HepG2 (cell line): ENCODE data around the gene BCL2L1. TPM values are rescaled to one million over a fixed set of nuclear protein-coding genes. Genes with fewer than 3 reads are reported as not detected.

Experiments used
- ARID3A ChIP-seq: IDR thresholded peaks from 2 replicates; pipeline ENCODE4 v1.6.1; 2012; ENCODE audit warnings: low read depth, low read length, improper control_type of control experiment
- FOXK2 ChIP-seq: fragments of 450-650 bp; IDR thresholded peaks from 2 replicates; pipeline ENCODE4 v1.6.1; 2016
- KDM3A ChIP-seq: IDR thresholded peaks from 2 replicates; pipeline ENCODE4 v1.6.1; 2018; ENCODE audit warnings: low read depth, missing compliant biosample characterization
- KMT2B ChIP-seq: IDR thresholded peaks from 2 replicates; pipeline ENCODE4 v1.6.1; 2016; ENCODE audit warnings: missing genetic modification reagents, missing compliant biosample characterization
- REXO4 ChIP-seq: sonication (generic); formaldehyde crosslinking; IDR thresholded peaks from 2 replicates; pipeline ENCODE4 v1.8.0; 2022; ENCODE audit warnings: missing genetic modification reagents, mild to moderate bottlenecking, borderline replicate concordance
- SAFB2 ChIP-seq: sonication (generic); formaldehyde crosslinking; IDR thresholded peaks from 2 replicates; pipeline ENCODE4 v1.5.1; 2020; ENCODE audit warnings: missing genetic modification reagents, low read depth, mild to moderate bottlenecking, borderline replicate concordance
- SP1 ChIP-seq, 2 experiments: fragments of 450-650 bp in 1 of 2; sonication (generic) in 1 of 2; formaldehyde crosslinking in 1 of 2; IDR thresholded peaks; 2 replicates each; pipeline versions ENCODE4 v1.4.0 to v1.6.1; 2016 to 2020; ENCODE audit warnings: missing genetic modification reagents in 1 of 2
- TGIF2 ChIP-seq: IDR thresholded peaks from 2 replicates; pipeline ENCODE4 v1.6.1; 2016; ENCODE audit warnings: control low read depth, missing compliant biosample characterization
- THAP8 ChIP-seq: sonication (generic); formaldehyde crosslinking; IDR thresholded peaks from 2 replicates; pipeline ENCODE4 v1.5.1; 2020; ENCODE audit warnings: missing genetic modification reagents, mild to moderate bottlenecking, borderline replicate concordance
- ZBED4 ChIP-seq: sonication (generic); formaldehyde crosslinking; IDR thresholded peaks from 2 replicates; pipeline ENCODE4 v1.4.0; 2020; ENCODE audit warnings: missing genetic modification reagents, borderline replicate concordance
- ZBTB34 ChIP-seq: sonication (generic); formaldehyde crosslinking; IDR thresholded peaks from 2 replicates; pipeline ENCODE4 v1.8.0; 2022; ENCODE audit warnings: mild to moderate bottlenecking, missing genetic modification reagents
- ZFAT ChIP-seq: sonication (generic); formaldehyde crosslinking; conservative IDR thresholded peaks from 2 replicates; pipeline ENCODE4 v1.8.1; 2023; ENCODE audit warnings: missing genetic modification reagents, inconsistent platforms
- ZNF317 ChIP-seq: sonication (generic); formaldehyde crosslinking; IDR thresholded peaks from 2 replicates; pipeline ENCODE4 v1.5.0; 2020; ENCODE audit warnings: mild to moderate bottlenecking, missing genetic modification reagents
- ZNF33B ChIP-seq: sonication (generic); formaldehyde crosslinking; IDR thresholded peaks from 2 replicates; pipeline ENCODE4 v1.5.1; 2020; ENCODE audit warnings: mild to moderate bottlenecking, missing genetic modification reagents
- ZNF670 ChIP-seq: sonication (generic); formaldehyde crosslinking; IDR thresholded peaks from 2 replicates; pipeline ENCODE4 v1.8.0; 2022; ENCODE audit warnings: mild to moderate bottlenecking, missing genetic modification reagents, borderline replicate concordance
- ZNF841 ChIP-seq: sonication (generic); formaldehyde crosslinking; IDR thresholded peaks from 2 replicates; pipeline ENCODE4 v1.8.1; 2023; ENCODE audit warnings: missing genetic modification reagents, borderline replicate concordance
- ZSCAN20 ChIP-seq: sonication (generic); formaldehyde crosslinking; IDR thresholded peaks from 2 replicates; pipeline ENCODE4 v1.4.0; 2020; ENCODE audit warnings: missing genetic modification reagents, mild to moderate bottlenecking, borderline replicate concordance
- ZXDC ChIP-seq: sonication (generic); formaldehyde crosslinking; IDR thresholded peaks from 2 replicates; pipeline ENCODE4 v1.5.0; 2020; ENCODE audit warnings: mild to moderate bottlenecking, missing genetic modification reagents
- polyA plus RNA-seq, 8 experiments: library from polyadenylated mRNA; depleted of rRNA in 3 of 8; stranded (reverse) in 7 of 8; unstranded in 1 of 8; fragments of >200 nt; fragmentation: Illumina TruSeq in 4 of 8; extraction: Trizol in 4 of 8; gene quantifications; 2 replicates each; pipeline versions ENCODE4 v1.2.1 to v1.2.3, GENCODE V29; 2011 to 2016; ENCODE audit warnings: low read depth in 4 of 8, missing spikeins in 1 of 8, mixed read lengths in 1 of 8; ENCODE audit not compliant: insufficient read depth in 1 of 8
- total RNA-seq, 5 experiments: library from RNA; depleted of rRNA; stranded (reverse); fragments of >200 nt; fragmentation: Illumina TruSeq; extraction: Trizol; gene quantifications; 2 replicates each; pipeline ENCODE4 v1.2.3, GENCODE V29; 2016; ENCODE audit warnings: low read depth in 1 of 5

Gene BCL2L1
- total and polyA plus RNA-seq, 2 of the 13 experiments (the other 11 are each of a cell fraction or from before 2014, with no cell fraction given), result 164 to 258 TPM

GRCh38 chr20:31723319-31724078 is 831 bp upstream of the BCL2L1 start (continued):
- TF ChIP-seq KMT2B (CRISPR knock-in tag), result peak; percentile 93
- TF ChIP-seq ZBED4 (CRISPR knock-in tag), result peak; percentile 57
- no peak; the same call in 1 of the 2 replicates for TF ChIP-seq ZFAT (CRISPR knock-in tag)
- peak; percentile 95 for TF ChIP-seq ZNF33B (CRISPR knock-in tag)
- peak; percentile 84 for TF ChIP-seq ZSCAN20
- TF ChIP-seq SP1 (IDR thresholded peaks at IDR 0.05), result no peak
- peak; percentile 84 for TF ChIP-seq SP1 (CRISPR knock-in tag; IDR thresholded peaks at IDR 0.05)
- TF ChIP-seq SAFB2 (CRISPR knock-in tag), result peak; percentile 85
- TF ChIP-seq FOXK2, result 0 out of 2 replicates have a peak, but pooled peaks have one; percentile 38
- TF ChIP-seq THAP8 (CRISPR knock-in tag), result no peak; the same call in 1 of the 2 replicates
- TF ChIP-seq ZXDC (CRISPR knock-in tag), result 0 out of 2 replicates have a peak, but pooled peaks have one; percentile 69
- no peak; the same call in 1 of the 2 replicates for TF ChIP-seq ZNF841 (CRISPR knock-in tag)
- peak; percentile 99 for TF ChIP-seq ARID3A
- no peak; the same call in 1 of the 2 replicates for TF ChIP-seq TGIF2 (CRISPR knock-in tag)
- 0 out of 2 replicates have a peak, but pooled peaks have one; percentile 74 for TF ChIP-seq ZBTB34 (CRISPR knock-in tag)
- TF ChIP-seq REXO4 (CRISPR knock-in tag), result no peak
- peak; percentile 88; the same call in 1 of the 2 replicates for TF ChIP-seq KDM3A (CRISPR knock-in tag)
- peak; percentile 83 for TF ChIP-seq ZNF317 (CRISPR knock-in tag)
- TF ChIP-seq ZNF670 (CRISPR knock-in tag), result peak; percentile 95; the same call in 1 of the 2 replicates
